ENCODE data around the gene FIBP. TPM values are rescaled to one million over a fixed set of nuclear protein-coding genes. Genes with fewer than 3 reads are reported as not detected.

The FIBP gene
- total RNA-seq, 1 experiment from 2014 or later = 105 TPM

GRCh38 chr11:65851083-65851579 lies 37.1 kb downstream of the FIBP start:
- no peak overlapping the region for H3K4me3 ChIP-seq
- peaks cover 24% of the 10 kb centered on the region for H3K36me3 ChIP-seq (ENCODE audit: low read depth)
- no peaks in the 10 kb centered on the region for H3K9me3 ChIP-seq (ENCODE audit: insufficient read depth, low read depth)
- no peak for DNase-seq
- no TSS peak for BruUV-seq (replicated peaks)
- peaks cover 27% of the 10 kb centered on the region for H3K79me2 ChIP-seq (ENCODE audit: low read depth)
- intact Hi-C loops (cut with micrococcal nuclease; ENCODE audit: unreplicated experiment) = no loop called here
- ChIA-PET CTCF (no interaction called here), POLR2A (ENCODE audit: unreplicated experiment) (interaction anchor here (0.6 to 0.7 kb wide), 2 partner anchors 287 to 1047 kb away, joined by 5 to 7 read pairs; no protein-coding TSS in a partner anchor)
- no peaks in the 10 kb centered on the region for H3K27me3 ChIP-seq (ENCODE audit: insufficient read depth, low read depth)
- peaks cover 5% of the 10 kb centered on the region for H3K4me1 ChIP-seq (replicated peaks; ENCODE audit: insufficient read depth)
- peaks cover 60% of the 10 kb centered on the region for H3F3A ChIP-seq (ENCODE audit: insufficient read depth, low read depth)
- TF ChIP-seq EZH2 (IDR thresholded peaks at IDR 0.05; ENCODE audit: low read depth) = no peak
- peak; percentile 79 for TF ChIP-seq CTCF (conservative IDR thresholded peaks at IDR 0.05)
- no peak overlapping the region for H3K27ac ChIP-seq
- peaks cover 33% of the 10 kb centered on the region for H4K20me1 ChIP-seq (ENCODE audit: insufficient read depth)
- no peak overlapping the region for H2AFZ ChIP-seq
- no peak overlapping the region for H3K4me2 ChIP-seq
- no peaks in the 10 kb centered on the region for H3K9me2 ChIP-seq (ENCODE audit: insufficient read depth)

GRCh38 chr11:65850217-65851082 lies 37.8 kb downstream of the FIBP start:
- H3K27me3 ChIP-seq (ENCODE audit: insufficient read depth, low read depth) = no peaks in the 10 kb centered on the region
- peaks cover 17% of the 10 kb centered on the region for H3K36me3 ChIP-seq (ENCODE audit: low read depth)
- peaks cover 54% of the 10 kb centered on the region for H3F3A ChIP-seq (ENCODE audit: insufficient read depth, low read depth)
- H3K79me2 ChIP-seq (ENCODE audit: low read depth) = peaks cover 21% of the 10 kb centered on the region
- no peak overlapping the region for H2AFZ ChIP-seq
- ChIA-PET CTCF (no interaction called here), POLR2A (ENCODE audit: unreplicated experiment) (interaction anchor here (0.6 kb wide), 1 partner anchor 325 kb away, joined by 14 read pairs; the partner anchor contains the start of gene SCYL1)
- peak in 1 of 2 experiments; percentile 35 for DNase-seq
- TF ChIP-seq CTCF (conservative IDR thresholded peaks at IDR 0.05) = no peak
- no peak for TF ChIP-seq EZH2 (IDR thresholded peaks at IDR 0.05; ENCODE audit: low read depth)
- BruUV-seq (replicated peaks) = no TSS peak
- H3K4me2 ChIP-seq = no peak overlapping the region
- intact Hi-C loops (cut with micrococcal nuclease; ENCODE audit: unreplicated experiment) = no loop called here
- H3K4me3 ChIP-seq = no peak overlapping the region
- H3K27ac ChIP-seq = no peak overlapping the region
- H3K9me2 ChIP-seq (ENCODE audit: insufficient read depth) = no peaks in the 10 kb centered on the region
- peaks cover 26% of the 10 kb centered on the region for H4K20me1 ChIP-seq (ENCODE audit: insufficient read depth)
- no peaks in the 10 kb centered on the region for H3K9me3 ChIP-seq (ENCODE audit: insufficient read depth, low read depth)
- H3K4me1 ChIP-seq (replicated peaks; ENCODE audit: insufficient read depth) = no peaks in the 10 kb centered on the region

GRCh38 chr11:65849771-65850216 lies 38.5 kb downstream of the FIBP start:
- no peak overlapping the region for H3K27ac ChIP-seq
- peaks cover 47% of the 10 kb centered on the region for H3F3A ChIP-seq (ENCODE audit: insufficient read depth, low read depth)
- H3K4me2 ChIP-seq = no peak overlapping the region
- no peaks in the 10 kb centered on the region for H3K9me3 ChIP-seq (ENCODE audit: insufficient read depth, low read depth)
- H3K36me3 ChIP-seq (ENCODE audit: low read depth) = peaks cover 13% of the 10 kb centered on the region
- no peak for TF ChIP-seq CTCF (conservative IDR thresholded peaks at IDR 0.05)
- TF ChIP-seq EZH2 (IDR thresholded peaks at IDR 0.05; ENCODE audit: low read depth) = no peak
- H2AFZ ChIP-seq = no peak overlapping the region
- no peaks in the 10 kb centered on the region for H3K4me1 ChIP-seq (replicated peaks; ENCODE audit: insufficient read depth)
- no peak for DNase-seq
- peaks cover 14% of the 10 kb centered on the region for H3K79me2 ChIP-seq (ENCODE audit: low read depth)
- BruUV-seq (replicated peaks) = no TSS peak
- H3K4me3 ChIP-seq = no peak overlapping the region
- H3K9me2 ChIP-seq (ENCODE audit: insufficient read depth) = no peaks in the 10 kb centered on the region
- ChIA-PET POLR2A (ENCODE audit: unreplicated experiment) (no interaction called here), CTCF (no interaction called here)
- peaks cover 20% of the 10 kb centered on the region for H4K20me1 ChIP-seq (ENCODE audit: insufficient read depth)
- intact Hi-C loops (cut with micrococcal nuclease; ENCODE audit: unreplicated experiment) = no loop called here
- H3K27me3 ChIP-seq (ENCODE audit: insufficient read depth, low read depth) = no peaks in the 10 kb centered on the region

Data from PC-9 (cell line).